Stimulated activated naive CD4-positive, alpha-beta T cell treated with Interleukin-2 at 50 U/mL for 16 hours (primary cell): Measurements from ENCODE around the gene MYO7B.
"Not testable (repeated sequence)": the region's sequence is repeated elsewhere in the genome, so short reads cannot be mapped to it uniquely, and the experiment has no call there.

ENCODE experiments used
- DNase-seq: peaks from one replicate; lab custom pipeline; 2025; lab: John Stamatoyannopoulos, UW

Gene MYO7B

DNA sequence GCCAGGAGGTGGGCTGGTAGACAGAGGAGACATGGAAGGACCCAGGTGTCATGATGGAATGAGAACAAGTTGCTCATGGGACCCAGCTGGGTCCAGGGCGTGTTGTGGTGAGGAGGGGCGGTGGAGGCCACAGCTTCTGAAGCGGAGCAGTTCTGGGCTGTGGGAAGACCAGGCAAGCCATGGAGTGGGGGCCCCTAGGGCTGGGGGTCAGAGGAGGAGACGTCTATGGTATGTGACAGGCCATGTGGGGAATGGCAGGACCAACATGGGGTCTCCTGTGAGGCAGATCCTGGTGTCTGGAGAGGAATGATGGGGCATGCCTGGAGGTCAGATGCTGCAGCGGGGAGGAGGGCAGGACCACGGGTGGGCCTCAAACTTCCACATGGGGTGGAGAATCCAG, 16.9 kb downstream of the MYO7B start:
- no peak for DNase-seq

DNA sequence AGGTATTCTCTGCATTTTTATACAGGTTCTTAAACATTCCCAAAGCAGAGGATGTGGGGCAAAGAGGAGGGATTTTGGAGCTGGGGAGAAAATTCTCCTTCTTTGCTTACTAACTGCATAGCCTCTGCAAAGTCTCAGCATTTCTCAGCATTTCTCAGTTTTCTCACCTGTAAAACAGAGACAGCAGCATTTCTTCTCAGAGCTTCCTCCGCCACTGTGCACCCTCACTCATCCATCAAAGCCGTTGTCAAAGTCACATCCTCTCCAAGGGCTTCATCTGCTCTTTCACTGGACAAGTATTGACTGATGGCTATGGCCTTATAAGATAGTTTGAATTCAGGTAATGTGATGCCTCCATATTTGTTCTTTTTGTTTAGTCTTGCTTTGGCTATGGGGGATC, 17.4 kb downstream of the MYO7B start:
- DNase-seq: no peak

DNA sequence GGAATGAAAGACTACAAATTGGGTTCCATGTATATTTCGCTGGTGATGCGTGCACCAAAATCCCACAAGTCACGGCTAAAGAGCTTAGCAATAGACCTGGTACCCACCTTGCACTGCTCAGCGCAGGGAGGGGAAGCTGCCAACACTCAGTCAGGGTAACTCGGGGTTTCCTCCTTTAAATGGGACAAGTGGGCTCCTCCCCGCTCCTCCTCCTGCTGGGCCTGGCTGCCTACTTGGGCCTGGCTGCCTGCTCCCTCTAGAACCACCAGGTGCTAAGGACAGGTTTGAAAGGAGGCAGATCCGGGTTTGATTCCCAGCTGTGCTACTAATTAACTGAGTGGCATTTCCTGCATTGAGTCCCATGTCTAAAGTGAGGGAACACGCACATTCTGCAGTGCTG, 23.4 kb downstream of the MYO7B start:
- no peak for DNase-seq

DNA sequence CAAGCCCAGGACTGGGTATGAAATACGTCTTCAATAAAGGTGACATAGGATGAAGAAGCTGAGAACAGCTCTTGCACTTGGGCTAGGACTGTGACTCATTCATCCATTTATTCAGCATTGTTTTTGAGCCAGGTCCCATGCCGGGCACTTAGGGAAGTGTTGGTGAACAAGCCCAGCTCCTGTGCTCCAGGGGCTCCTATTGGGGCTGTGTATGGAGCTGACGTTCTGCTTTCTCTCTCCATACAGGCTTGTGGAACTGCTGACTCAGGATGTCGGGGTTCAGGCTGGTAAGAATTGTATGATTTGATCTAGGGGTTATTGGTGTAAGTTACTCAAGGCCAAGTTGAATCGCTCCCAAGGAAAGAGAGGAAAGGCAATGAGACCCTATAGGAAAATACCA, 24.0 kb downstream of the MYO7B start:
- no peak for DNase-seq

DNA sequence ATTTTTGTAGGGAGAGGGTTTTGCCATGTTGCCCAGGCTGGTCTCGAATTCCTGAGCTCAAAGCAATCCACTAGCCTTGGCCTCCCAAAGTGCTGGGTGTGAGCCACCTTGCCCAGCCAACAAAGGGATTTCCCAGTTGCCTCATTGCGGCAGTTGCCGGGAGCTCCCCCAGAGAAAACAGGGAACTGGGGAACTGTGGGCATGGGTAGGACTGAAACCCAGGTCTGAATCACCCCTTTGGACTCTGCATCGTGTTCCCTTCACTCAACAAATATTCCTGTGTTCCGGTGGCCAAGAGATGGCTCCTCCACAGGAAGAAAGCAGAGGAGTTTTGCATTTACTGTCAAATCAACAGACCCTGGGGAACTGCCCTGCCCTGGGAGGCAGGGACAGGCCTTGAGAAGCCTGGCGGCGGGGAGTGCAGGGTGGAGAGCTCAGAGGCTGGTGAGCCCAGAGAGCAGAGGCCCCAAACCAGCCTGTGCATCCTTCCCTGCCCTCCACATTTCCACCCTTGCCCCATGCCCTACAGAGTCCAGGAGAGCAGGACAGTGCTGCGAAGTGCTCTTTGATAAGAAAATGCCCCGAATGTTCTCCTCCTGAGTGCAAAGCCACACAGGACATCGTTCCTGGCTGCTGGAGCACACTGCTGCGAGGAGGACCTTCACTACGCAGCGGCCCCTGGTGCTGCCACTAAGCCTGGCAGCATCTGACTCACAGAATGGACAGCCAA, 24.9 kb downstream of the MYO7B start:
- no peak for DNase-seq

DNA sequence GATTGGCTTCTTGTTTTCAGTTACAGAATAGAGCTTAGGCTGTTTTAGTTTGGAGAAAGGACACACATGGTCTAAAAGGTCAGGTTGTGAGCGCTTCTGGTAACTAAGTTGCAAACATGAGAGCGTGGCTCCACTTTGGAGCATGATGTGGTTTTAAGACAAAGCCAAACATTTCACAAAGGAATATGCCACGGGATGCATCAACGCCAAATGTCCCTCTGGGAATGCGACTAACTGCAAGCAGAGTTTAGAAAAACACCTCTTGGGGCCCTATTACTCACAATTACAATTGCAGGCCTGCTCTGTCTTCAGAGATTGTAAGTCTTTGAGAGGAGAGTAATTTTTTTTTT, 25.4 kb downstream of the MYO7B start:
- no peak for DNase-seq

DNA sequence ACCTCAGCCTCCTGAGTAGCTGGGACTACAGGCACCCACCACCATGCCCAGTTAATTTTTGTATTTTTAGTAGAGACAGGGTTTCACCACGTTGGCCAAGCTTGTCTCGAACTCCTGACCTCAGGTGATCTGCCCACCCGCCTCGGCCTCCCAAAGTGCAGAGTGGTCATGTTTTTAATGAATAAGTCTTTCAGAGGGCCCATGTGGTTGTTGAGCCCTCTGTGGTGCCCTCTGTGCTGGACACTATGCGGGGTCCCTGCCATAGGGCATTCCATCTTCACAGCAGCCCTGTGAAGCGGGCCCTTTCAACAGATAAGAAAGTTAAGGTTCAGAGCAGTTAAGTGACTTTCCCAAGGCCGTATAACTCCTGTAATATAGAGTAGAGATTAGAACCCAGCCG, 25.9 kb downstream of the MYO7B start:
- no peak for DNase-seq

DNA sequence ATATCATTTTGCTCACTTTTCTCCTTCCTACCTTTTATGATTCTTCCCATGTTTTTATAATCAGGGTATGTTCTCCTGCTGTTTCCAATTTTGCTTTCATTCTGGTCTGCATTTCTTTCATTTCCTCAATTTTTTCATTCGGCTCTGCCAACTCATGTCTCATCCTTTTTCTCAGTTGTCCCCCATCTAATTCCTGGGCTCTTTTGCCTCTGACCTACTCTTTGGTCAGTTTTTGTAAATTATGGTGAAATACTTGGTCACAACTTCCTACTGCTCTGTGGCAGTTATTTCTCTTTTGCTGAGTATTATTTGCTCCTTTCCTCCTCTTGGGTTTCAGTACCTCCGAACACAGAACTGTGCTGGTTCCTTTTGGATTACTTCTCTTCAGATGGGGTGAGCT, 27.5 kb downstream of the MYO7B start:
- DNase-seq: no peak

DNA sequence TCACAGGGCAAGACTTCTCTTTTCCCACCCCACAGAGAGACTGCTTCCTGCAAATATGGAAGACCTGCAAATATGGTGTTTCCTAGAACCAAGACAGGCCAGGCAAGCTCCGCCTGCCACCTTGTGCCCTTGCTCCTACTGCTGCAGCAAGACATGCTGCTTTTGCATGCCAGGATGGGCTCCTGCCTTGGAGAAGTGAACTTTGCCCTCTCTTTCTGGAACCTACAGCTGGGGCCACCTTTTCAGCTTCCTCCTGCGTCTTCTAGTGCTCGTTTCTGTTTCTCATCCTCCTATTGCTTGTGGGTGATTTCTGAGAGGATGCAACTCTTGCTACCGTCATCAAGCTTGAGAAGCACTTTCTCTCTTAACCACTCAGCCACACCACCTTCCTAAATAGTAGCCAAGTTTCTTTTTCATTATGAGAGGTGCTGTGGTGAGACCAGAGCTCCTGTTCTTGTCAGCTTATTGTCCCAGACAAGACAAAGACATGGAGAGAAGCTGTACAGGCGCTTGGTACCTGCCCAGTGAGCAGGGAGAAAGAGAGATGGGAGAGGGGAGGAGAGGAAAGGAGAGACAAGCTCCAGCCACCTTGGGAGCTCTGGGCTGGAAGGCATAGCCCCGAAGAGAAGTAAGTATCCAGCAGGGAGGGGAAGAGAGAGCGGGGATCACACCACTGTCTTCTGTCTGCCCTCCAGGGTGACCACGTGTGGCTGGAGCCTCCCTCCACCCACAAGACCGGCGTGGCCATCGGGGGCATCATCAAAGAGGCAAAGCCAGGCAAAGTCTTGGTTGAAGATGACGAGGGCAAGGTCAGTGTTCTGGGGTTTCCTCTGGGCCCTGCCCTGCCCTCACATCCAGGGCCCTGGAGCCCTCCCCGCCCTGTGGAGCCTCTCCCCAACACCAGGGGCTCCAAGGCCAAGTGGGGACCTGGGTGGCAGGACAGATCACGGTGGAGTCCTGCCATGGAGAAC, 28.3 kb downstream of the MYO7B start:
- DNase-seq: no peak

DNA sequence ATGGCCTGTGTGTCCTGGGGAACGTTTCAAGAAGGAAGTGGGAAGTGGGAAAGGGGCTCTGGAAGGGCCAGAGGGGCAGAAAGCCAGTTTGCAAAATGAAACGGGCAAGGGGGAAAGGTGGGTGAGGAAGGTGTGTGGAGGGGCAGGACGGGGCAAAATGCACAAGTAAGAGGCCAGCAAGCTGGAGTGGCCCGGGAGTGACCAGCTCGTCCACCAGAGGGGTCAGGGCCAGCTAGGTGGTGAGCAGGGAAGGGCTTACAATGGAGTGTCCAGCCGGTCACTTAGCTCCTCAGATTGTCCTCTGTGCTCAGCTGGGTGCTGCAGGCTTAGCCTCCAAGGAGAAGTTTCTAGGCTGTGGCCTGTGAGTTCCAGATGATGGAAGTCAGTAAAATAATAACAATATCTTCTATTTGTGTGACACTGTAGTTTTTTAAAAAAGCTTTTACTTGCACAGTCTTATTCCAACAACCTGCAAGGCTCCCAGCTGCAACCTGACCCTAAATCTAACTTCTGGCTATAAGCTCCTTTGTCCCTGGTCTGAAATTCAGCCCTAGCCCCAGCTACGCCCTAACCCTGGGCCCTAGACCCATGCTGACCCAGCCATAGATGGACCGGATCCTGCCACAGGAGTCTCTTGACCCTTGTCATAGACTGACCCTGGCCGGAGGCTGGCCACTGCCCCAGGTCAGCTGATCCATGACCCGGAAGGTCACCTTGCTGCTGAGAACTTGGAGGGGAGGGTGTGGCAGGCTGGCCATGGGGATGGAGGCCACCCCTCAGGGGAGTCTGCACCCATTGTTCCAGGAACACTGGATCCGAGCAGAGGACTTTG, 29.2 kb downstream of the MYO7B start:
- no peak for DNase-seq

DNA sequence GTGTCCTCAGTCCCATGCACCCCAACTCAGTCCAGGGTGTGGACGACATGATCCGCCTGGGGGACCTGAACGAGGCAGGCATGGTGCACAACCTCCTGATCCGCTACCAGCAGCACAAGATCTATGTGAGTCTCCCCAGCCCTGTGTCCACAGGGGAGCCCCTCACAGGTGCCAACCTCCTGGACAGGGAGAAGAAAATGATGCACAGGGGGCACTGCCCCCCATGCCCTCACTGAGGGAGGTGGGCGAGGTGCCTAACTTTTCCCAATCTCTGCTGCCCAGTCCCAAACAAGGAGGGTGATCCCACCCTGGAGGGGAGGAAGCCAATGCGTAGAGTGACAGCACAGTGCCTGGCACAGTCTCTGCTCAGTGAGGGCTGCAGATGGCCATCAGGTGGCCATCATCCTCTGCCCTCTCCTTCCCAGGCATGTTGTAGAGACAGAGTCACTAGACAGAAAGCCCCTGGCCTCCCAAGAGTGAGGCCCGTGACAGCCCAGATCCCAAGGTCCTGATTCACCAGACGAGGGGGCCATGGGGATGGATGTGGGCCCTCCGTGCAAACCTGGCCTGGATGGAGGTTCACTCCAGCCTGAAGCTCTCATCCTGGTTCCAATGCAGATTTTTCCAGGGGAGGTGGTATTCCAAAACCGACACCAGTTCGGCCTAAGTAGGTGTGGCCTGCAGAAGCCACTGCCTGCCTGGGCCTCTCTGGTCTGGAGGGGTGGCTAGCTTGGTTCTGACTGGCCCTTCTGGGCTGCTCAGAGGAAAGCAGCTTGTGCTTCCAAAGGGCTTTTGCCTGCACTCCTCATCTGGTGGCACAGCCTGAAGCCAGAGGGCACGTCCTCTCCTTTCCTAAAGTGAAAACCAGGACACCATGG, 30.0 kb downstream of the MYO7B start:
- DNase-seq: no peak

DNA sequence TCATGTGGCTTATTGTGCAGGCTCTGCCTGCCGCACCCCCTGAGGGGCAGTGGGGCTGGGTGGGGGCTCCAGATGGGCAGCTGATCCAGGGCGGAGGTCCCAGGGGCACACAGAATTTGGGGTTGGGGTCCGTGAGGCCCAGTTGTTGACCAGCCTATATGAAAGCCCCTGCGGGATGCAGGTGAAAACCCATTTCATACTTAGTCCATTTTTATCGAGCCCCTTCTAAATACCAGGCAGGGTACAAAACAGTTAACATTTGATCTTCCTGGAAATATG, 30.6 kb downstream of the MYO7B start:
- DNase-seq: no peak

DNA sequence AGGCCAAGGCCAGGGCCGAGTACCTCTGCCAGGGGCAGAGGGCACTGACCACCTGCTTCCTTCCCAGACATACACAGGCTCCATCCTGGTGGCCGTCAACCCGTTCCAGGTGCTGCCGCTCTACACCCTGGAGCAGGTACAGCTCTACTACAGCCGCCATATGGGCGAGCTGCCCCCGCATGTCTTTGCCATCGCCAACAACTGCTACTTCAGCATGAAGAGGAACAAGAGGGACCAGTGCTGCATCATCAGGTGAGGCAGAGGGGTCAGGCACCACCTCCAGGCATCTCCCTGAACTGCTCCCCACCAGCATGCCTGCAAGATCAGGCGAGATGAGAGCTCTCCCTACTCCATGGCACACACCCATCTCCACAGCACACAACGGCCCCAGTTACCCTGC, 31.1 kb downstream of the MYO7B start:
- DNase-seq: no peak

DNA sequence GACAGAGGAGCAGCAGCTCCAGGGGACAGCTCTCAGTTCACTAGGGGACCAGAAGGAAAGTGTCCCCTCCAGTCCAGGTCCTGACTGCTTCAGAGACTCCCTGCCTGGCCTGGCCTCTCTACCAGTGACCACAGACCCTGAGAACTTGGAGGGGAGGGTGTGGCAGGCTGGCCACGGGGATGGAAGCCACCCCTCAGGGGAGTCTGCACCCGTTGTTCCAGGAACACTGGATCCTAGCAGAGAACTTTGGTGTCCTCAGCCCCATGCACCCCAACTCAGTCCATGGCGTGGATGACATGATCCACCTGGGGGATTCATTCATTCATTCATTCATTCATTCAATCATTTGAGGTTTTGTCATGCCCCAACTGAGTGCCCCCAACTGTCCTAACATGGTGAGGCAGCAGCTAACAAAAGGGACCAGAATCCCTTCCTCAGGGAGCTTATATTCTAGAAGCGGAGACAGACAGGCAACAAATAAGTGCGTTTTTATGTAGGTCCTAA, 31.9 kb downstream of the MYO7B start:
- no peak for DNase-seq

DNA sequence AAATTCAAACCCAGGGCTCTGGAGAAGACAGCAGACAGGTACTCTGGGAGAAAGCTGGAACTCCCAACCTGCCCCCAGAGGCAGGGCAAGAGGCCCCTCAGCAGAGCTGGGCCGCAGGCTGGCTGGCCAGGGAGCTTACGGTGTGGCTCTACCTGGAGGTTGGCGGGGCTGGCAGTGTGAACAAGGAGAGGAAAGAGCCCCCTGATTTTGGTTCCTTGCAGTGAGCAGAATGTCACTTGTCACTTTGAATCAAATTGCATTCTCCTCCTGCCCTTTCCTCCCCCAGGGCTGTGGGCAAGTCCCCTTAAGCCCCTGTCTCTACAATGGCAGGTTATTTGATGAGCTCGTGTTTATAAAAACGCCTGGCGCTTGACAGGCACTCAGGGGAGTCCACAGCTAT, 32.6 kb downstream of the MYO7B start:
- no peak for DNase-seq

DNA sequence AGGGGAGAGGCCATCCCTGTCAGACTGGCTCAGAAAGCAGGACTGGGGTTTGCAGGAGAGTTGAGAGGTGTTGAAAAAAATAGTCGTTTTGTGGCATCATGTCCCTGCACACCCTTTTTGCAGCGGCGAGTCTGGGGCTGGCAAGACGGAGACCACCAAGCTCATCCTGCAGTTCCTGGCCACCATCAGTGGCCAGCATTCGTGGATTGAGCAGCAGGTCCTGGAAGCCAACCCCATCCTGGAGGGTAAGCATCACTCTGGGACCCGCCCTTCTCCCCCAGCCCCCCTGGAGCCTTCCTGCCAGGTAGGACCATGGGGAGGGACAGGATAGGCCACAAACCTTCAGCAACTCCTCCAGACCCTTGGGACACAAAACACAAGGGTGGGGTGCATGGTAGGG, 34.2 kb downstream of the MYO7B start:
- DNase-seq: no peak

DNA sequence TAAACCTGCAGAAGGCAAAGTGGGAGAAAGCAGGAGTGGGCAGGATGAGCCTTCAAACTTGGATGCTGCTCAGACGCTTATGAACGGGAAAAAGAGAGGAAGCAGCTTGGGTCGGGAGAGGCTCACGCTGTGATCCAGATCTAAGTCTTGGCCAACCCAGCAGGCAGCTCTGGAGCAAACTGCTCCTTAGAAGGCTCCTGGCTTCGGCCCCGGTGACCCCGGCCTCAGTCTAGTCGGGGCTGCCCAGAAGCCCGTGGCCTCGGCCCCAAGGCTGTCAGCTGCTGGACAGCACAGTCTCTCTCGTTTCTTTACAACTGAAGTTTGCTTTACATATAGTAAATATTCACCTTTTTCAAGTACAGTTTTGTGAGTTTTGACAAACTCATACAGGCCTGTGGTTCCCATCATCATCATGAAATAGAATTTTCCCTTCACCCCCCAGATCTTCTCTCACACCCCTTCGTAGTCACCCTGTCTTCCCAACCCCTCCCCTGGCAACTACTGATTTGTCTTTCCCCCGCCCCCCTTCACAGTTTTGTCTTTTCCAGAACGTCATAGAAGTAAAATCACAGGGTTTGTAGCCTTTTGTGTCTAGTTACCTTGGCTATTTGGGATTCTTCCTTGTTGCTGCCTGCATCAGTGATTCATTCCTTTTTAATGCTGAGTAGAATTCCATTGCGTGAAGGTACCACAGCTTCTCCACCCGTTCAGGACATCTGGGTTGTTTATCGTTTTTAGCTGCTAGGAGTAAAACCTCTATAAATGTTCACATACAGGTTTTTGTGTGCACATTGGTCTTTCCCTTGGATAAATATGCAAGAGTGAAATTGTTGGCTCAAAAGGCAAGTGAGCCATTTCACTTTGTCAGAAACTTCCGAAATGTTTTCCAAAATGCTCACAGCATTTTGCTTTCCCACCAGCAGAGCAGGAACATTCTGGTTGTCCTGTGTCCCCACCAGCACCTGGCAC, 35.1 kb downstream of the MYO7B start:
- no peak for DNase-seq

DNA sequence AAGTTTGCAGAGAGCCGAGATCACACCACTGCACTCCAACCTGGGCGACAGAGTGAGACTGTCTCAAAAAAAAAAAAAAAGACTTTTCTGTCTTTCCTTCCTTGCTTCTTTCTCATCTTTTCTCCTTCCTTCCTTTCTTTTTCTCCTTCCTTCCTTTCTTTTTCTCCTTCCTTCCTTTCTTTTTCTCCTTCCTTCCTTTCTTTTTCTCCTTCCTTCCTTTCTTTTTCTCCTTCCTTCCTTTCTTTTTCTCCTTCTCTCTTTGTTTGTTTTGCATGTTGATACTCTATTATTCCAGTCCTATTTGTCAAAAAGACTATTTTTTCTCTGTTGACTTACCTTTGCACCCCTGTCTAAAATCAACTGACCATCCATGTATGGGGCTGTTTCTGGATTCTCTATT, 36.9 kb downstream of the MYO7B start:
- DNase-seq: not testable (repeated sequence)

DNA sequence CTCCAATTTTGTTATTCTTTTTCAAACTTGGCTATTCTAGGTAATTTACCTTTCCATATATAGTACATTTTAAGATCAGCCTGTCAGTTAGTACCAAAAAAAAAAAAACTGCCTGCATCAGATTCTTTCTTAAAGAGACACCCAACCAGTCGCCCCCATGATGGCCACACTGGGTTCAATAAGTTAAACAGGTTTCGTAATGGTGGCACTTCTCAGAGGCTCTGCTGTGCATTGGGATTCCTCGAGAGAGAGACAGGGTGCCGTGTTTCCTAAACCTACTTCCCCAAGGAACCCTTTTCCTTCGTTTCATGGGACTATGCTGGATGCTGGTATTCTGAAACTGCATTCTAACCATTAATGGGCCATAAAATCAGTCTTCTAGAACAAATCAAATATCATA, 37.4 kb downstream of the MYO7B start:
- no peak for DNase-seq

DNA sequence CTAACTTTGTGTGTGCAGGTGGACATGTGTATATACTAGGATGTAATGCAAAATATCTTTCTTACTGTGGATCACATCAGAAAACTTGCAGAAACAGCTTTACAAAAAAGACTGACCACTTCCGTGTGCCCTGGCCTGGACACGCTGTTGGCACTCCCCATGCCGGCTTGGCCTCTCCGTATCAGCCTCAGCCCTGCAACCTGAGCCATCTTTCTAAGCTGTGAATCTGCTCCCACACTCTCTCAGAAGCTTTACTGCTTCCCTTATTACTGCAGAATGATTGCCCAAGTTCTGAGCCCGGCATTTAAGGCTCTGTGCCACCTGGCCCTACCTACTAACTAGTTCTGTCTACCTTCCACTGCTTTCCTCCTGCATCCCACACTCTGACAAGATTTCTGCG, 37.8 kb downstream of the MYO7B start:
- DNase-seq: no peak
